Measurements from ENCODE around the gene ZNF469. TPM values are rescaled to one million over a fixed set of nuclear protein-coding genes. Genes with fewer than 3 reads are reported as not detected.

The ZNF469 gene
- total RNA-seq, 3 donors from 2014 or later (not counting 1 experiment from before 2014, with no cell fraction given) = 4.5 to 5.8 (median 4.9) TPM

DNA sequence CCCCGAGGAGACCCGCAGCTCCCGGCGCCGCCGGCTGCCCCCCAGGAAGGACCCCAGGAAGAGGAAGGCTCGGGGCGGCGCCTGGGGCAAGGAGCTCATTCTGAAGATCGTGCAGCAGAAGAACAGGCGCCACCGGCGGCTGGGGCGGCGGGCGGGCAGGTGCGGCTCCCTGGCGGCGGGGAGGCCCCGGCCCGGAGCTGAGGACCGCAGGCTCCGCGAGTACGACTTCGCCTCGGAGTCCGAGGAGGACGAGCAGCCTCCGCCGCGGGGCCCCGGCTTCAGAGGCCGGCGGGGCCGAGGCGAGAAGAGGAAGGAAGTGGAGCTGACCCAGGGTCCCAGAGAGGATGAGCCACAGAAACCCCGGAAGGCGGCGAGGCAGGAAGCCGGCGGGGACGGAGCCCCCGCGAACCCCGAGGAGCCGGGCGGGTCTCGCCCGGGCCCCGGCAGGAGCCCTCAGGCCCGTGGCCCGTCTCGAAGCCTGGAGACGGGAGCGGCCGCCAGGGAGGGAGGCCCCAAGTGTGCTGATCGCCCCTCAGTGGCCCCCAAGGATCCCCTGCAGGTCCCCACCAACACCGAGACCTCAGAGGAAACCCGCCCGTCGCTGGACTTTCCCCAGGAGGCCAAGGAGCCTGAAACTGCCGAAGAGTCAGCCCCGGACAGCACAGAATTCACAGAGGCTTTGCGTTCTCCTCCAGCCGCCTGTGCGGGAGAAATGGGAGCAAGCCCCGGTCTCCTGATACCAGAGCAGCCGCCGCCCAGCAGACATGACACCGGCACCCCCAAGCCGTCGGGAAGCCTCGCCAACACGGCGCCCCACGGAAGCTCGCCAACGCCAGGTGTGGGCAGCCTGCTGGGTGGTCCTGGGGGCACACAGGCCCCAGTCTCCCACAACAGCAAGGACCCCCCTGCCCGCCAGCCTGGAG lies 48.0 kb downstream of the ZNF469 start:
- Histone ChIP-seq H3K9me3 (ENCODE audit: control insufficient read depth, insufficient read depth, low read length) (no peaks in the 10 kb centered on the region), H3K27me3 (ENCODE audit: control insufficient read depth, insufficient read depth, low read length) (no peaks in the 10 kb centered on the region), H3K4me1 (ENCODE audit: control insufficient read depth, insufficient read depth, low read length) (peaks cover 30% of the 10 kb centered on the region), H3K36me3 (ENCODE audit: control insufficient read depth, insufficient read depth, low read length) (no peaks in the 10 kb centered on the region), H3K27ac (ENCODE audit: low read length) (peak overlapping the region; percentile 72), H3K4me3 (ENCODE audit: low read length) (peak overlapping the region; percentile 63)
- TF ChIP-seq, protein P1, sequence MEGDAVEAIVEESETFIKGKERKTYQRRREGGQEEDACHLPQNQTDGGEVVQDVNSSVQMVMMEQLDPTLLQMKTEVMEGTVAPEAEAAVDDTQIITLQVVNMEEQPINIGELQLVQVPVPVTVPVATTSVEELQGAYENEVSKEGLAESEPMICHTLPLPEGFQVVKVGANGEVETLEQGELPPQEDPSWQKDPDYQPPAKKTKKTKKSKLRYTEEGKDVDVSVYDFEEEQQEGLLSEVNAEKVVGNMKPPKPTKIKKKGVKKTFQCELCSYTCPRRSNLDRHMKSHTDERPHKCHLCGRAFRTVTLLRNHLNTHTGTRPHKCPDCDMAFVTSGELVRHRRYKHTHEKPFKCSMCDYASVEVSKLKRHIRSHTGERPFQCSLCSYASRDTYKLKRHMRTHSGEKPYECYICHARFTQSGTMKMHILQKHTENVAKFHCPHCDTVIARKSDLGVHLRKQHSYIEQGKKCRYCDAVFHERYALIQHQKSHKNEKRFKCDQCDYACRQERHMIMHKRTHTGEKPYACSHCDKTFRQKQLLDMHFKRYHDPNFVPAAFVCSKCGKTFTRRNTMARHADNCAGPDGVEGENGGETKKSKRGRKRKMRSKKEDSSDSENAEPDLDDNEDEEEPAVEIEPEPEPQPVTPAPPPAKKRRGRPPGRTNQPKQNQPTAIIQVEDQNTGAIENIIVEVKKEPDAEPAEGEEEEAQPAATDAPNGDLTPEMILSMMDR (IDR thresholded peaks at IDR 0.05) = no peak
- Mint-ChIP-seq H3K27ac (peak overlapping the region; percentile 61 to 80), H3K4me1 (peaks cover 0 to 18% of the 10 kb centered on the region in 2 donors), H3K36me3 (no peaks in the 10 kb centered on the region), H3K9me3 (no peaks in the 10 kb centered on the region), H3K4me3 (peak overlapping the region; percentile 84), H3K27me3 (ENCODE audit: low read depth in 2 of 2) (no peaks in the 10 kb centered on the region)
- WGBS (ENCODE audit: insufficient coverage) = 7% methylated on average over 80 of the region's 80 CpGs
- intact Hi-C loops (cut with micrococcal nuclease) = no loop called here
- peak; percentile 52 to 62 for DNase-seq
- peak; percentile 61 to 69 (median 66) for ATAC-seq

DNA sequence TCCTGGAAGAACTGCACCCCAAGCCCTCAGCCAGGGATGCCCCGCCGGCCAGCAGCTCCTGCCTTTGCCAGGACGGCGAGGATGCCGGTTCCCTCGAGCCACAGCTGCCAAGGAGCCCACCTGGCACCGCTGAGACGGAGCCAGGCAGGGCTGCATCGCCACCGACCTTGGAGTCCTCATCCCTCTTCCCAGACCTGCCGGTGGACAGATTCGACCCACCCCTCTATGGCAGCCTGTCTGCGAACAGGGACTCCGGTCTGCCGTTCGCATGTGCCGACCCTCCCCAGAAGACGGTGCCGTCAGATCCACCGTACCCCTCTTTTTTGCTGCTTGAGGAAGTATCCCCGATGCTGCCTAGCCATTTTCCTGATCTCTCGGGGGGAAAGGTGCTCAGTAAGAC lies 48.9 kb downstream of the ZNF469 start:
- Mint-ChIP-seq H3K36me3 (no peaks in the 10 kb centered on the region), H3K9me3 (no peaks in the 10 kb centered on the region), H3K4me3 (peak overlapping the region; percentile 73), H3K27ac (peak overlapping the region; percentile 61 to 80), H3K4me1 (peaks cover 0 to 18% of the 10 kb centered on the region in 2 donors), H3K27me3 (ENCODE audit: low read depth in 2 of 2) (no peaks in the 10 kb centered on the region)
- ATAC-seq (no peak), DNase-seq (no peak)
- no peak overlapping the region for H3K4me3 ChIP-seq (ENCODE audit: low read length)
- H3K27ac ChIP-seq (ENCODE audit: low read length) = no peak overlapping the region
- no peaks in the 10 kb centered on the region for H3K36me3 ChIP-seq (ENCODE audit: control insufficient read depth, insufficient read depth, low read length)
- peaks cover 30% of the 10 kb centered on the region for H3K4me1 ChIP-seq (ENCODE audit: control insufficient read depth, insufficient read depth, low read length)
- TF ChIP-seq, protein P1 (IDR thresholded peaks at IDR 0.05) = no peak
- 92% methylated on average over 22 of the region's 22 CpGs for WGBS (ENCODE audit: insufficient coverage)
- intact Hi-C loops (cut with micrococcal nuclease) = no loop called here
- no peaks in the 10 kb centered on the region for H3K27me3 ChIP-seq (ENCODE audit: control insufficient read depth, insufficient read depth, low read length)
- H3K9me3 ChIP-seq (ENCODE audit: control insufficient read depth, insufficient read depth, low read length) = no peaks in the 10 kb centered on the region

DNA sequence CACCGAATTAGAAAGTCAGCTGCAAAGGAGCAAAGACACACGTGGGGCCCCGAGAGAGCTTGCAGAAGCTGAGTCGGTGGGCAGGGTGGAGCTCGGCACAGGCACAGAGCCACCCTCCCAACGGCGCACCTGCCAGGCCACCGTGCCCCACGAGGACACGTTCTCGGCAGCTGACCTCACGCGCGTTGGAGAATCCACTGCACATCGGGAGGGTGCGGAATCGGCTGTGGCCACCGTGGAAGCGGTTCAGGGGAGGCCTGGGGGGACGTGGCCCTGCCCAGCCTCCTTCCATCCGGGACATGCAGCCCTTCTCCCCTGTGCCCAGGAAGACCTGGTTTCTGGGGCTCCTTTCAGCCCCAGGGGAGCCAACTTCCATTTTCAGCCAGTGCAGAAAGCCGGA lies 49.4 kb downstream of the ZNF469 start:
- Histone ChIP-seq H3K9me3 (ENCODE audit: control insufficient read depth, insufficient read depth, low read length) (no peaks in the 10 kb centered on the region), H3K36me3 (ENCODE audit: control insufficient read depth, insufficient read depth, low read length) (no peaks in the 10 kb centered on the region), H3K4me1 (ENCODE audit: control insufficient read depth, insufficient read depth, low read length) (peaks cover 30% of the 10 kb centered on the region), H3K27ac (ENCODE audit: low read length) (no peak overlapping the region), H3K4me3 (ENCODE audit: low read length) (no peak overlapping the region), H3K27me3 (ENCODE audit: control insufficient read depth, insufficient read depth, low read length) (no peaks in the 10 kb centered on the region)
- Mint-ChIP-seq H3K27me3 (ENCODE audit: low read depth in 2 of 2) (no peaks in the 10 kb centered on the region), H3K36me3 (no peaks in the 10 kb centered on the region), H3K9me3 (no peaks in the 10 kb centered on the region), H3K4me3 (peak overlapping the region; percentile 73), H3K4me1 (peaks cover 0 to 18% of the 10 kb centered on the region in 2 donors), H3K27ac (peak overlapping the region in 1 of 2 donors; percentile 80)
- no peak for DNase-seq
- TF ChIP-seq, protein P1 (IDR thresholded peaks at IDR 0.05) = no peak
- intact Hi-C loops (cut with micrococcal nuclease) = no loop called here
- WGBS (ENCODE audit: insufficient coverage) = 96% methylated on average over 22 of the region's 22 CpGs
- no peak for ATAC-seq

Other genes with a start within 250 kb of the ZNF469 start
- 10 to 100 TPM; 56.3 to 71.0 (median 64.6) TPM for gene ZFPM1, start 70.3 kb downstream of the ZNF469 start, total RNA-seq
- gene ZC3H18, start 187.4 kb downstream of the ZNF469 start, total RNA-seq = 100 to 1,000 TPM; 125 to 130 (median 126) TPM

All from natural killer cell (primary cell).